Stimulated activated CD8-positive, alpha-beta memory T cell treated with anti-CD3 and anti-CD28 coated beads, Interleukin-4, amount 100 ng/mL, for 1 hour (primary cell): Measurements from ENCODE around the gene AMFR.

Experiments
- DNase-seq, 2 donors: peaks; one replicate each; pipeline ENCODE4 v3.0.0-alpha.2; 2020; ENCODE audit warnings: low read depth in 2 of 2, low spot score in 1 of 2

AMFR gene

GRCh38 chr16:56425439-56425832, at the start of gene AMFR:
Gene AMFR, minus strand, starts transcription at chr16:56425545. Its CDS starts 218 bp downstream, at chr16:56425327.
- peak; percentile 13 to 25 for DNase-seq

- no peak for DNase-seq
Measured at GRCh38 chr16:56470666-56471065, 45.3 kb upstream of the AMFR start.

DNA sequence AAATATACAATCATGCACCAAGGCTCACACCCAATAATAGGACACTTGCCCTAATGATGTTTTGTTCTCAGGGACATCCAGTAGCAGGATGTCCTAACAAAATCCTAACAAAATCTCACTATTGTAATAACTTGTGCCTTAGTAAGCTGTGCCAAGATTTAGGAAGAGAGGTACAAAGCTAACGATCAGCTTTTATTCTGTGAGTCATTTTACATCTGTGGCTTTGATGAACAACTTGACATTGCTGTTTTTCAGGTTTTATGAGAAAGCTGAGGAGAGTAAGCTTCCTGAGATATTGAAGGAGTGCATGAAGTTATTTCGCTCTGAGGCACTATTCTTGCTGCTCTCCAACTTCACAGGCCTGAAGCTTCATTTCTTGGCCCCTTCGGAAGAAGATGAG, 44.9 kb upstream of the AMFR start:
- DNase-seq, result no peak

DNA sequence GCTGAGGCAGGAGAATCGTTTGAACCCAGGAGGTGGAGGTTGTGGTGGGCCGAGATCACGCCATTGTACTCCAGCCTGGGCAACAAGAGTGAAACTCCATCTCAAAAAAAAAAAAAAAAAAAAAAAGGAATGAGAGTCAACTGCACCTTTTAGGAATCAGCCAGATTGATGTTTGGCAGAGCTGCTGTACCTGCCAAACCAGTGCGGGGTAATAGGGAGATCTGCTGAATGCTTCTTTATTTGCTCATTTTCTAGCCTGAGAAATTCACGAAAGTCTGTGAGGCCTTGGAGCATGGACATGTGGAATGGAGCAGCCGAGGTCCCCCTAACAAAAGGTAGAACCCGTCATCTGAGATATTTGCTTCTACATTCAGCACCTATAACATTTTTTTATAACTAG, 44.4 kb upstream of the AMFR start:
- DNase-seq, result no peak

GRCh38 chr16:56468800-56469199, 43.5 kb upstream of the AMFR start:
- no peak for DNase-seq

GRCh38 chr16:56466344-56466743, 41.0 kb upstream of the AMFR start:
- DNase-seq, result no peak

- no peak for DNase-seq
Measured at GRCh38 chr16:56463153-56463552, 37.8 kb upstream of the AMFR start.

DNA sequence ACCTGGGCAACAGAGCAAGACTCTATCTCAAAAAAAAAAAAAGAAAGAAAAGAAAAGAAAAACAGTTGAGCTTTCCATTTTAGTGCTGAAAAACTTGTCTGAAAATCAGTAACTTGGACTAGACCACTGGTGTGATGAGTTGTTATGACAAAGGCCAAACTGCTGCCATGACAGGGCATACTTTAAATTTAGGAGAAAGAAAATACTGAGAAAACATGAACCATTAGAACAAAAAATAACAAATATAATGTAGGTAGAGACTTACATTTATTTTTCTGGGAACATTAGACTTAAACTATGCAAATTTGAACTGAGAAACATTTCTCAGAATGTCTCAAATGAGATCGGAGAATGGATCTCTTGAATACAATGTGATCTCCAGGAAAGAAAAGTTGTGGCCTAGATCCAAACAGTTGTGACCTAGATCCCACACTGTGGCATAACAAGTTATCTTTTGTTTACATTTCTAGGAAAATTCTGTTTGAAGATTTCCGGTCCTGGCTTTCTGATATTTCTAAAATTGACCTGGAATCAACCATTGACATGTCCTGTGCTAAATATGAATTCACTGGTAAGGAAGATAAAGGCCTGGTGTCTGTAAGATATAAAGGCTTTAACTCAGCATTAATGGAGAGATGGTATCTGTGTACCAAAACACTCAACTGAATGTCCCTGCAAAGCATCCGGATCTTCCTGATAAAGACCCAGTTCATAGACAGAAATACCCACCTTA, 36.9 kb upstream of the AMFR start:
- DNase-seq, result no peak

DNA sequence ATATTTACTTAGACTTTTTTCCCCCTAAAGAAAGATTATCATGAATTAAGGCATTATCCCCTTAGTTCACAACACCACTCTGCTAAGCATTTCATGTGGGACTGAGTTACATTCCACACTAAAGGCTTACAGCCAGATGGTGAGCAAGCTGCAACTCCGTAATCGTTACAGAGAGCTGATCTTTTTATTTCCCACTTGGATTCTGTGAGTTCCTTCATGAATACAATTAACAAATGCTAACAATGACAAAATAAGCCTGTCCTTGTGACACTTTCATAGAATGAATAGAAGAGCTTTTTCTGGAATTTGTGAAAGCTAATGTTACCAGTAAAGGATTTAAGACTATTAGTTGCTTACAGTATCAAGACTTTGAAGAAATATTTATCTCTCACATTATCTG, 34.8 kb upstream of the AMFR start:
- no peak for DNase-seq

DNA sequence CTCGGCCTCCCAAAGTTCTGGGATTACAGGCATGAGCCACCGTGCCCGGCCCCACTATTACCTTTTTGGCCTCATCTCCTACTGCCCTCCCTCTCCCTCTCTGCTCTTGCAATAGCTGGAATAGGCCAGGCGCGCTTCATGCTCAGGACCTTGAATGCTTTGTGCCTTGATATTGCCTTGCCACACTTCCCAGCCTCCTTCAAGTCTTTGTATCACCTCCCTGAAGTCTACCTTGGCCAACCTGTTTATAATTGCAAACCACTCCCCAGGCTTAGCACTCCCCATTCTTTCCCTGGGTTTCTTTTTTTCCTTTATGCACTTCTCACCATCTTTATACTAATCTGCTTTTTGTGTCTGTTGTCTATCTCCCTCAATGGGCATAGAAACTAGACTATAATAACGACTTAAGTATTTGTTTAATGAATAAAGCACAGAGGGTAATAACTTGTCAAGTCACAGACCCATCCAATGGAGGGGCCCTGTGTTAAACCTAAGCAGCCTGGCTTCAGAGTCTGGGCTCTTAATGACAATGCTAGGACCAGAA, 32.7 kb upstream of the AMFR start:
- no peak for DNase-seq

GRCh38 chr16:56451753-56452689, 26.7 kb upstream of the AMFR start:
- DNase-seq, result no peak

GRCh38 chr16:56450986-56451752, 25.8 kb upstream of the AMFR start, which contains the start of the genes NUDT21 and OGFOD1:
Gene NUDT21, minus strand, starts transcription at chr16:56451332. Its CDS starts 130 bp downstream, at chr16:56451202.
Gene OGFOD1, plus strand, starts transcription at chr16:56451554. Its CDS starts 59 bp downstream, at chr16:56451613.
- DNase-seq, result peak; percentile 62 to 83

DNA sequence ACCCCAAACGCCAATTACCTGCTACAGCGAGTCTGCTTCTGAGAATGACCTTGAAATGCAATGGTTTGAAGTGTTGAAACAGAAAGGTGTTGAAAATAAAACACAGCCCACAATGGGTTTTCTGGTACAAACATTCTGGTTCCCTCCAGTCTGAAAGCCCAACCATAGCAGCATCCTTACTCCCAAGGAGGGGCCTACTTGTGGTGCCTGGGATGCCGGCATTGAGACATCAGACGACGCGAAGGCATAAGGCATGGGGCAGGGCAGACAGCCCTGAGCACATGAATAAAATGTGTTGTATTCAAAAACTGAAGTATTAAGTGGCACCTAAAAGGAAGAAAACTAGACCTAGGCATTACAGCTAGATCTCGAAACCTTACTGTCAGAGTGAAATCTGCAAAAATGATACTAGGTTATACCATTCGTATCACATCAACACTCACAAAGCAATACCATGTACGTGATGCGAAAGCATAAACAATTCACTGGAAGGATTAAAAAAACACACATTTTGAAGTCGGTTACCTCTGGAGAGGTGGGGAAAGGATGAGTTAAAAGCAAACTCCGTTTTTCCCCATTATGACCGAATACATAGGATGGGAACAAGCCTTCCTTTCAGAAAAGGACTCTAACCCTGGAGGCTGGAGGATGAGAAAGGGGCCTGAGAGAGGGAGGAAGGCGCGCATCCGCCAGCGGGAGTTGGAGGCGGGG, 25.1 kb upstream of the AMFR start:
- DNase-seq, result no peak

DNA sequence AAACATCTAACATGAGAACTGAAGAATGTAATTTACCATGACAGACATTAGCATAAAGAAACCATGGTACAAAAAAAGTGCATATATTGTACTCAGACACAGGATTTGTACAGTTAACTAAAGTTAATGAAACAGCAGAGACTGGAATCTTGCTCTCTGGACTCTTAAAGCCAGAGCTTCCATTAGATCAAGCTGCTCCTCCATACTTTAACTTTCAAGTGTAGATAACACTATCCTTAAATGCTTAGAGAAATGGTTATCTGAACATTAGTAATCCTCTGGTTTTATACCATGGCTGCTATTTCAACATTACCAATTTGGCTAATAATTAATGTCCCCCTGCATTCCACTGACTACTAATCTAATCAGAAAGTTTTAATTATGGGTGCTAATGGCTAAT, 22.7 kb upstream of the AMFR start:
- DNase-seq, result no peak

GRCh38 chr16:56447286-56447685, 21.9 kb upstream of the AMFR start:
- DNase-seq, result no peak

- no peak for DNase-seq
Measured at GRCh38 chr16:56438038-56438437, 12.7 kb upstream of the AMFR start.

GRCh38 chr16:56436258-56436657, 10.9 kb upstream of the AMFR start:
- no peak for DNase-seq

GRCh38 chr16:56428091-56428490, 2.7 kb upstream of the AMFR start:
- DNase-seq, result no peak

GRCh38 chr16:56426585-56426984, 1.2 kb upstream of the AMFR start:
- no peak for DNase-seq

DNA sequence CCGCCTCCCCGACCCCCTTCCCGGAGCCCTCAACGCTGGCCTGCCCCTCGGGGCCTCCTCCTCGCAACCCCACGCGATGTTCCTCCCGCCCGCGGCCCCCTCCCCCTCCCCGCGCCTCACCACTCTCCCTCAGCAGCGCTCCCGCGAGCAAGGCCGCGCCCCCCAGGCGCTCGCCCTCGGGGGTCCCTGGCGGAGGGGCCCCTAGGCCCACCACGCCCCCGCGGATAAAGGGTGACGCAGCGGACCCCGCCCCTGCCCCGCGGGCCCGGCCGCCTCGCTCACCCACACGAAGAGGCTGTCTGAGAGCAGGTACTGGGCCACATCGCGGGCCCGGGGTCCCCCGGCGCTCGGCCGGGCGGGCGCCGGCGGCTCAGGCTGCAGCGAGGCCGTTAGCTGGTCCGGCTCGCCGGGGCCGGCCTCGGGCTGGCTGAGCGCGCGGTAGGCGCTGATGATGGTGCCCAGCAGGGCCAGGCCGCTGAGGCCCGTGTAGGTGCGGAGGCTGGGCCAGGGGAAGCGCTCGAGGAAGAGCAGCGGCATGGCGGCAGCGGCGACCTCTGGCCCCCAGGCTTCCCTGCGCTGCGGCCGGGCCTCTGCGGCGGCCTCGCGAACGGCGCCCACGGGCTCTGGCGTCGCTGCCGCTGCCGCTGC, 430 bp downstream of the AMFR start:
- DNase-seq, result no peak
